Right atrium auricular region (tissue), 2 donors: ENCODE data around the gene TRIM63. TPM values are rescaled to one million over a fixed set of nuclear protein-coding genes. Genes with fewer than 3 reads are reported as not detected.

ENCODE experiments used
- DNase-seq: peaks from one replicate; pipeline ENCODE4 v3.0.0-alpha.2; 2019; ENCODE audit warnings: low spot score
- H3K27ac ChIP-seq, 2 donors: fragments of 200-600 bp; sonication (generic); 1 replicate in 1 of 2; 2 replicates in 1 of 2; pipeline ENCODE4 v1.5.1; 2016 to 2019
- H3K27me3 ChIP-seq, 2 donors: fragments of 200-600 bp; sonication (generic); one replicate each; pipeline versions ENCODE4 v1.5.1 to v1.6.0; 2017 to 2019
- H3K36me3 ChIP-seq: fragments of 200-600 bp; sonication (generic); one replicate; pipeline ENCODE4 v1.5.1; 2016
- H3K4me1 ChIP-seq, 2 donors: fragments of 200-600 bp; sonication (generic); one replicate each; pipeline versions ENCODE4 v1.5.1 to v1.6.0; 2017 to 2019
- H3K4me3 ChIP-seq, 2 donors: fragments of 200-600 bp; sonication (generic); 1 replicate in 1 of 2; 2 replicates in 1 of 2; pipeline ENCODE4 v1.5.1; 2017 to 2019; ENCODE audit warnings: mild to moderate bottlenecking in 1 of 2, moderate library complexity in 1 of 2
- H3K9me3 ChIP-seq, 2 donors: fragments of 200-600 bp; sonication (generic); one replicate each; pipeline ENCODE4 v1.5.1; 2019
- total RNA-seq, 2 donors: library from RNA; depleted of rRNA; stranded (reverse); fragments of >200 nt; gene quantifications; one replicate each; pipeline ENCODE4 v1.1.0, GENCODE V29; 2016
- TF ChIP-seq, protein P1 (sequence below), 2 donors: fragments of 200-600 bp; sonication (generic); IDR thresholded peaks; one replicate each; pipeline ENCODE4 v1.5.1; 2019; ENCODE audit warnings: antibody characterized with exemption in 2 of 2

The TRIM63 gene
- total RNA-seq, 2 donors from 2014 or later, result 118 to 151 TPM

DNA sequence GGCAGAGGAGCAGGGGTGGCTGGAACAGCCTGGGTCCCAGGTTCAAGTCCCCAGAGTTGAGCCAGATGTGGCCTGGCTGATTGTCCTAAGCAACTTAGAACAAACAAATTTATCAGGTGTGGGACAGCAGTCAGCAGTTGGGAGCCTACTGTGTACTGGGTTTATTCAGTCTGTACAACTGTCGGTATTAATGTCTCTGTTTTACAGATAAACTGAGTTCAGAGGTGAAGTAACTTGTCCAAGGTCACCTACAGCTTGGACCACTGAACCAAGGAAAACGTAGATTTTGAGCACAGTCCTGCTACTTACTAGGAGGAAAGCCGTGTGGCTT lies 14.6 kb upstream of the TRIM63 start:
- no peaks in the 10 kb centered on the region for H3K9me3 ChIP-seq
- no peaks in the 10 kb centered on the region for H3K27me3 ChIP-seq
- no peak for DNase-seq
- H3K27ac ChIP-seq, result peak overlapping the region; percentile 78 to 89
- no peaks in the 10 kb centered on the region for H3K36me3 ChIP-seq
- H3K4me1 ChIP-seq, result peaks cover 0 to 22% of the 10 kb centered on the region in 2 donors
- no peak overlapping the region for H3K4me3 ChIP-seq
- TF ChIP-seq, protein P1, sequence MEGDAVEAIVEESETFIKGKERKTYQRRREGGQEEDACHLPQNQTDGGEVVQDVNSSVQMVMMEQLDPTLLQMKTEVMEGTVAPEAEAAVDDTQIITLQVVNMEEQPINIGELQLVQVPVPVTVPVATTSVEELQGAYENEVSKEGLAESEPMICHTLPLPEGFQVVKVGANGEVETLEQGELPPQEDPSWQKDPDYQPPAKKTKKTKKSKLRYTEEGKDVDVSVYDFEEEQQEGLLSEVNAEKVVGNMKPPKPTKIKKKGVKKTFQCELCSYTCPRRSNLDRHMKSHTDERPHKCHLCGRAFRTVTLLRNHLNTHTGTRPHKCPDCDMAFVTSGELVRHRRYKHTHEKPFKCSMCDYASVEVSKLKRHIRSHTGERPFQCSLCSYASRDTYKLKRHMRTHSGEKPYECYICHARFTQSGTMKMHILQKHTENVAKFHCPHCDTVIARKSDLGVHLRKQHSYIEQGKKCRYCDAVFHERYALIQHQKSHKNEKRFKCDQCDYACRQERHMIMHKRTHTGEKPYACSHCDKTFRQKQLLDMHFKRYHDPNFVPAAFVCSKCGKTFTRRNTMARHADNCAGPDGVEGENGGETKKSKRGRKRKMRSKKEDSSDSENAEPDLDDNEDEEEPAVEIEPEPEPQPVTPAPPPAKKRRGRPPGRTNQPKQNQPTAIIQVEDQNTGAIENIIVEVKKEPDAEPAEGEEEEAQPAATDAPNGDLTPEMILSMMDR (IDR thresholded peaks at IDR 0.05), result no peak

DNA sequence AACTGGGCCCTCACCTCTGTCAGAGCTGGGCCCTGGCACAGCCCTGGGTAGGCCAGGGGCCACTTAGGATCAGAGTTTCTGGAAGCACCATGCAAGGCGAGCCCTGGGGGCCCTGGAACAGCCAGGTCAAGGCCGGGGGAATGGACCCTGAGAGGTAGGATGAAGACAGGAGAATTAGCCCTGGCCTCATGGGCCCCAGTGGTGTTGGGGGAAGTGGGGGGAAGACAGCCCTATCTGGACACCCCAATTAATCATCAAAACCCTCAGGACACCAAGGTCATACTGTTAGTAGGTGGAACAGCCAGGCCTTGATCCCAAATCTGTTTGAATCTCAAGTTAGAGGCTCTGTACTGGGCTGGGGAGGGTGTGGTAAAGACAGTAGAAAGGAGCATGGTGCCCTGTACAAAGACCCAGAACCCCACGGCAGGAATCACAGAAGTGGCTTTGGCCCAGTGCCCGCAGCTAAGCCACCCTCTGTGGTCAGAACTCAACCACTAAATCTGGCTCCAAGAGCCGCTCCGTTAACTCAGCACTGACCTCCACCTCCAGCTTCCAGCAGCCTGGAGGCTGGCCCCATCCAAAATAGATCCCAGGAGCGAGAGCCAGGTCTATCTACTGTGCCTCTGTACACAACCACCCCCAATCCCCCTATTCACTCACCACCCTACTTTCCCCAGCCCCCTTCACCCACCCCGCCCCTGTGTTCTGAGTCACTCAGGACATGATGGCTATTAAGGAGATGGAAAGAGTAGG lies 14.0 kb upstream of the TRIM63 start:
- no peaks in the 10 kb centered on the region for H3K27me3 ChIP-seq
- TF ChIP-seq, protein P1 (IDR thresholded peaks at IDR 0.05), result no peak
- no peaks in the 10 kb centered on the region for H3K36me3 ChIP-seq
- H3K9me3 ChIP-seq, result no peaks in the 10 kb centered on the region
- peak overlapping the region; percentile 78 to 89 for H3K27ac ChIP-seq
- no peak overlapping the region for H3K4me3 ChIP-seq
- no peak for DNase-seq
- H3K4me1 ChIP-seq, result peaks cover 0 to 22% of the 10 kb centered on the region in 2 donors

DNA sequence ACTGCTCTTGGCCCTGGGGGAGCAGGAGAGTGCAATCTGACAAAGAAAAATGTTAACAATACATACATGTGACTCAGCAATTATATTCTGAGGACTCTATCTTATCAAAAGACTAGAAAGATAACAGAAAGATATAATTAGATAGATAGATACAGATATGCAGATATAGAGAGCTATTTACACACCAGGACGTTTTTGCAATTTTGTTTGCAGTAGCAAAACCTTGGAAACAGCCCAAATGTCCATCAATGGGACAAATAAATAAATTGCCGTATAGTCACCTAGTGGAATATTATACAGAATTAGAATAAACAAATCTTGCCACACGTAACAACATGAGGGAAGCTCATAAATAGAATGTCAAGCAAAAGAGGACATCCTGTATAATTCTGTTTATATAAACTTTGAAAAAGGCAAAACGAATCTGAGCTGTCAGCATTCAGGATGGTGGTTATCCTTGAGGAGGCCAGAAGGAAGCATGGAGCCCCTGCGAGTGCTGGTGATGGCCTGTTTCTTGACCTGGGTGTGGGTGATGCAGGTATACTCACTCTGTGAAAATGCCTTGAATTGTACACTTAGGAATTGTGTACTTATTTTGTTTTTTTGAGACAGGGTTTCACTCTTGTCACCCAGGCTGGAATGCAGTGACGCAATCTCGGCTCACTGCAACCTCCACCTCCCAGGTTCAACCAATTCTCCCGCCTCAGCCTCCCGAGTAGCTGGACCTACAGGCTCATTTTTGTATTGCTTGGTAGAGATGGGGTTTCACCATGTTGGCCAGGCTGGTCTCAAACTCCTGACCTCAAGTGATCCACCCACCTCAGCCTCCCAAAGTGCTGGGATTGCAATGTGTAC lies 12.8 kb upstream of the TRIM63 start:
- Histone ChIP-seq H3K4me3 (no peak overlapping the region), H3K36me3 (no peaks in the 10 kb centered on the region), H3K27ac (peak overlapping the region; percentile 72 to 89), H3K4me1 (peaks cover 0 to 32% of the 10 kb centered on the region in 2 donors), H3K27me3 (no peaks in the 10 kb centered on the region), H3K9me3 (no peaks in the 10 kb centered on the region)
- TF ChIP-seq, protein P1 (IDR thresholded peaks at IDR 0.05), result no peak
- no peak for DNase-seq

GRCh38 chr1:26079178-26079563 lies 11.7 kb upstream of the TRIM63 start:
- DNase-seq, result no peak
- Histone ChIP-seq H3K36me3 (no peaks in the 10 kb centered on the region), H3K27me3 (no peaks in the 10 kb centered on the region), H3K4me3 (no peak overlapping the region), H3K9me3 (no peaks in the 10 kb centered on the region), H3K4me1 (peaks cover 0 to 32% of the 10 kb centered on the region in 2 donors), H3K27ac (peak overlapping the region; percentile 72 to 89)
- TF ChIP-seq, protein P1 (IDR thresholded peaks at IDR 0.05), result no peak

GRCh38 chr1:26078286-26079177 lies 11.1 kb upstream of the TRIM63 start:
- Histone ChIP-seq H3K4me3 (no peak overlapping the region), H3K27ac (peak overlapping the region; percentile 72 to 89), H3K36me3 (no peaks in the 10 kb centered on the region), H3K4me1 (peaks cover 0 to 28% of the 10 kb centered on the region in 2 donors), H3K27me3 (no peaks in the 10 kb centered on the region), H3K9me3 (no peaks in the 10 kb centered on the region)
- TF ChIP-seq, protein P1 (IDR thresholded peaks at IDR 0.05), result no peak
- DNase-seq, result no peak
